Hepatocyte (in vitro differentiated cells): Measurements from ENCODE around the gene NECAB3. TPM values are rescaled to one million over a fixed set of nuclear protein-coding genes. Genes with fewer than 3 reads are reported as not detected.

Experiments used
- DNase-seq: peaks from one replicate; pipeline ENCODE4 v3.0.0-alpha.2; 2016; ENCODE audit warnings: low spot score
- H2AFZ ChIP-seq: fragments of 200-600 bp; sonication (generic); 2 replicates; pipeline ENCODE4 v1.6.0; 2016; ENCODE audit warnings: antibody characterized with exemption, mild to moderate bottlenecking
- H3K27ac ChIP-seq: fragments of 200-600 bp; sonication (generic); 2 replicates; pipeline ENCODE4 v1.5.1; 2016; ENCODE audit warnings: mild to moderate bottlenecking
- H3K27me3 ChIP-seq: fragments of 200-600 bp; sonication (generic); 2 replicates; pipeline ENCODE4 v1.6.1; 2016
- H3K36me3 ChIP-seq: fragments of 200-600 bp; sonication (generic); replicated peaks from 2 replicates; pipeline ENCODE4 v1.5.1; 2016; ENCODE audit warnings: low read depth; ENCODE audit not compliant: insufficient read depth
- H3K4me1 ChIP-seq: fragments of 200-600 bp; sonication (generic); 2 replicates; pipeline ENCODE4 v1.5.1; 2016; ENCODE audit warnings: mild to moderate bottlenecking, moderate library complexity; ENCODE audit not compliant: insufficient read depth
- H3K4me2 ChIP-seq: fragments of 200-600 bp; sonication (generic); 2 replicates; pipeline ENCODE4 v1.6.0; 2016
- H3K4me3 ChIP-seq: fragments of 200-600 bp; sonication (generic); 2 replicates; pipeline ENCODE4 v1.5.1; 2016; ENCODE audit warnings: mild to moderate bottlenecking
- H3K79me2 ChIP-seq: fragments of 200-600 bp; sonication (generic); 2 replicates; pipeline ENCODE4 v1.6.0; 2017; ENCODE audit warnings: mild to moderate bottlenecking
- H3K9me2 ChIP-seq: fragments of 200-600 bp; sonication (generic); replicated peaks from 2 replicates; pipeline ENCODE4 v1.6.0; 2017; ENCODE audit warnings: mild to moderate bottlenecking; ENCODE audit not compliant: insufficient read depth
- H3K9me3 ChIP-seq: fragments of 200-600 bp; sonication (generic); 2 replicates; pipeline ENCODE4 v1.5.1; 2016; ENCODE audit warnings: low read depth, mild to moderate bottlenecking
- H4K20me1 ChIP-seq: fragments of 200-600 bp; sonication (generic); 2 replicates; pipeline ENCODE4 v1.6.0; 2016; ENCODE audit warnings: mild to moderate bottlenecking; ENCODE audit not compliant: insufficient read depth, poor library complexity, severe bottlenecking
- CTCF ChIP-seq: fragments of 200-600 bp; sonication (generic); IDR thresholded peaks from 2 replicates; pipeline ENCODE4 v1.5.1; 2016; ENCODE audit warnings: antibody characterized with exemption, mild to moderate bottlenecking; ENCODE audit not compliant: poor library complexity
- EZH2 ChIP-seq: fragments of 200-600 bp; sonication (generic); IDR thresholded peaks from 2 replicates; pipeline ENCODE4 v1.6.1; 2016; ENCODE audit warnings: antibody characterized with exemption, mild to moderate bottlenecking, borderline replicate concordance
- EZH2phosphoT487 ChIP-seq: fragments of 200-600 bp; sonication (generic); IDR thresholded peaks from one replicate; pipeline ENCODE4 v1.6.1; 2018; ENCODE audit warnings: antibody characterized with exemption, mild to moderate bottlenecking, low read depth, moderate library complexity; ENCODE audit not compliant: unreplicated experiment, severe bottlenecking
- WGBS: methylation state at CpG from one replicate; pipeline ENCODE4 v1.1.6; 2016; ENCODE audit warnings: low lambda C conversion rate; ENCODE audit errors: missing lambda C conversion rate; 5-methylcytosine and 5-hydroxymethylcytosine counted together
- polyA plus RNA-seq: library from polyadenylated mRNA; unstranded; fragments of >200 nt; fragmentation: Nextera tagmentation; extraction: Ambion mirVana; gene quantifications from 2 replicates; pipeline ENCODE4 v1.2.1, GENCODE V29; 2016
- total RNA-seq: library from RNA; depleted of rRNA; stranded (reverse); fragments of >200 nt; gene quantifications from 2 replicates; pipeline ENCODE4 v1.2.3, GENCODE V29; 2014

Gene NECAB3
- total and polyA plus RNA-seq, 2 experiments from 2014 or later: 50.6 to 55.4 TPM

DNA sequence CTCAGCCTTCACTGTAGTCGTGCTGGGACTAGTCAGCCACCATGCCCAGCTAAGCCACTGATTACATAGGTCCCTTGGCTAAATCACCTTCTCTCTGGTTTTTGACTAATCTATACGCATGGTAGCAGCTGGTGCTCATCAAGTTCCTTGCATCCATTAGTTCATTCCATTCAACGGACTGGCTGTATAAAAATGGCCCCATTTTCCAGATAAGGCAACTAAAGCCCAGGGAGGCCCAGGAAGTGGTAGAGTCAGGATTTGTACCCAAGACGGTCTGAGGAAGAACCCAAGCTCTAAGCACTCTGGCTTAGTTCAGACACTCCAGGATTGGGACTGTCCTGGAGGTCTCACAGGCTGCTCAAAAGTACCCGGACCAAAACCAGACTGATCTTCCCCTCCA, 7.1 kb upstream of the NECAB3 start:
- Histone ChIP-seq H3K36me3 (no peaks in the 10 kb centered on the region), H3K9me3 (no peaks in the 10 kb centered on the region), H3K4me3 (no peak overlapping the region), H3K27ac (no peak overlapping the region), H2AFZ (no peak overlapping the region), H3K79me2 (peaks cover 30% of the 10 kb centered on the region), H3K9me2 (no peaks in the 10 kb centered on the region), H4K20me1 (no peaks in the 10 kb centered on the region), H3K27me3 (no peaks in the 10 kb centered on the region), H3K4me2 (no peak overlapping the region), H3K4me1 (peaks cover 7% of the 10 kb centered on the region)
- TF ChIP-seq CTCF: no peak
- TF ChIP-seq EZH2phosphoT487: no peak
- TF ChIP-seq EZH2: no peak
- DNase-seq: no peak
- WGBS: 87% methylated on average over 5 of the region's 5 CpGs

DNA sequence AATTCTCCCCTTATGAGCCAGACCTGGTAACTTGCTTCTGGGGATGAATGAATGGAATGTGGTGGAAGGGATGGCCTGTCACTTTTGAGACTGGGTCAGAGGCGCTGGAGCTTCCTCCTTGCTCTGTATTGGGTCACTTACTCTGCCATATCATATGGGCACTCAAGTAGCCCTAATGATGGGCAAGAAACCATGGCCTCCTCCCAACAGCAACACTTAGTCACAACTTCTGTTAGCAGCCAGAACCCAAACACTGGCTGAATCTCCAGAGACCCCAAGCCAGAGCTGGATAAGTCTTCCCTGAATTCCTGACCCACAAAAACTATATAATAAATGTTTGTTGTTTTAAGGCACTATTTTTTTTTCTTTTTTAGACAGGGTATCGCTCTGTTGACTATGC, 6.5 kb upstream of the NECAB3 start:
- no peak overlapping the region for H3K4me2 ChIP-seq
- no peak overlapping the region for H3K27ac ChIP-seq
- H3K36me3 ChIP-seq: no peaks in the 10 kb centered on the region
- DNase-seq: no peak
- H3K9me2 ChIP-seq: no peaks in the 10 kb centered on the region
- no peaks in the 10 kb centered on the region for H3K9me3 ChIP-seq
- 92% methylated on average over 2 of the region's 2 CpGs for WGBS
- H3K4me3 ChIP-seq: no peak overlapping the region
- peaks cover 11% of the 10 kb centered on the region for H3K4me1 ChIP-seq
- TF ChIP-seq CTCF: no peak
- no peak for TF ChIP-seq EZH2
- no peak for TF ChIP-seq EZH2phosphoT487
- H4K20me1 ChIP-seq: no peaks in the 10 kb centered on the region
- no peaks in the 10 kb centered on the region for H3K27me3 ChIP-seq
- H3K79me2 ChIP-seq: peaks cover 30% of the 10 kb centered on the region
- H2AFZ ChIP-seq: no peak overlapping the region

DNA sequence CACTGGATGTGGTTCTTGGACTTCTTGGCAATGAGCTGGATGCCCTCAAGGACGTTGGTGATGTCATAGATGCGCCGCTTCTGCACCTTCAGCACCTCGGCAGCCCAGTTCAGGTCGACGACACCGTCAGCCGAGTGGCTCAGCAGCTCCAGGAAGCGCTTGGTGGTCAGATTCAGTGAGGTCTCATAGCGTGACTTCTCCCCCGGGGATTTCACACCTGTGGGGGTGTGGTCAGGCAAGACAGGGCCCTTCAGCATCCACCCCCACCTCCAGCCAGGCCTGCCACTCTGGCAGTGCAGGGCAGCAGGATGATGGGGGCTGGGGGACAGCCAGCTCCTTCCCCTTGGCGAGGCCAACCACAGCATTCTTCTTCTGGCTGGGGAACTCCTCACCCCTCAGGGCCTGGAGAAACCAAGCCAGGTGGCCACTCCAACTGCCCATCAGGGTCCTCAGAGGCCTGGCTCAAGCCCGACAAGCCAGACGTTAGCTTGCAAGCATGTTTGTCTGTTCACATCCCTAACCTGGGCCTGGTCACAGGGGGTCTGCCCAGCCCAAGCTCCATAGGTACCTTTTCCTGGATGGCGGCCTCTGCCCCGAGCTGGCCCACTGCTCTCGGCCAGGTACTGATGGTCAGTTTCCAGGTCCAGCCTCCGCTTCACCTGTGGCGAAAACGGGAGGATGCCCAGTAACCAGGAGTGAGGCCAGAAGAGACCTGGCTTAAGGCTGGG, 5.7 kb upstream of the NECAB3 start:
- no peak overlapping the region for H3K4me2 ChIP-seq
- TF ChIP-seq EZH2 (no peak), CTCF (no peak), EZH2phosphoT487 (no peak)
- H3K4me3 ChIP-seq: no peak overlapping the region
- peaks cover 27% of the 10 kb centered on the region for H3K79me2 ChIP-seq
- no peaks in the 10 kb centered on the region for H3K27me3 ChIP-seq
- peaks cover 12% of the 10 kb centered on the region for H3K4me1 ChIP-seq
- H2AFZ ChIP-seq: no peak overlapping the region
- no peak for DNase-seq
- WGBS: 92% methylated on average over 20 of the region's 20 CpGs
- H3K36me3 ChIP-seq: no peaks in the 10 kb centered on the region
- no peak overlapping the region for H3K27ac ChIP-seq
- H3K9me2 ChIP-seq: no peaks in the 10 kb centered on the region
- H3K9me3 ChIP-seq: no peaks in the 10 kb centered on the region
- no peaks in the 10 kb centered on the region for H4K20me1 ChIP-seq
